COLO668 (cell line): ENCODE results near the gene VEGFB.

Source experiments
- DNase-seq: peaks from one replicate; lab custom pipeline; 2025; ENCODE audit not compliant: unreplicated experiment; lab: John Stamatoyannopoulos, UW

The VEGFB gene

GRCh38 chr11:64210301-64211020 lies 23.9 kb upstream of the VEGFB start:
- no peak for DNase-seq

- no peak for DNase-seq
These were observed 23.1 kb upstream of the VEGFB start for GRCh38 chr11:64211181-64211872.

- DNase-seq = no peak
These were observed 17.5 kb upstream of the VEGFB start for GRCh38 chr11:64216879-64217278.

- peak; percentile 12 for DNase-seq
These were observed 15.6 kb upstream of the VEGFB start for GRCh38 chr11:64218628-64219353.

DNA sequence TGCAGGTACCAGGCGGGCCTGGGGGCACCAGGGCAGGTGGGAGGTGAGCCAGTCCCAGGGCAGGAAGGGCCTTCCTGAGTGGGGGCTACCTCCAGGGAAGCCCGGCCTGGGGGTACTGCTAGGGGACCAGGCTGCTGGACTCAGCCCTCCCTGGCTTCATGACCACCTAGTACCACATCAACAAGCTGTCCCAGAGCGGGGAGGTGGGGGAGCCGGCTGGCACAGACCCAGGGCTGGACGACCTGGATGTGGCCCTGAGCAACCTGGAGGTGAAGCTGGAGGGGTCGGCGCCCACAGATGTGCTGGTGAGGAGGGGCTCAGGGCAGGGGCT lies 15.1 kb upstream of the VEGFB start:
- no peak for DNase-seq

- no peak for DNase-seq
These were observed 14.6 kb upstream of the VEGFB start for GRCh38 chr11:64219755-64220154.

GRCh38 chr11:64220271-64220670 lies 14.1 kb upstream of the VEGFB start:
- DNase-seq = no peak

- DNase-seq = no peak
These were observed 13.6 kb upstream of the VEGFB start for GRCh38 chr11:64220798-64221197.

- no peak for DNase-seq
These were observed 11.8 kb upstream of the VEGFB start for GRCh38 chr11:64222651-64223000.

GRCh38 chr11:64223001-64223651 lies 11.3 kb upstream of the VEGFB start:
- no peak for DNase-seq

DNA sequence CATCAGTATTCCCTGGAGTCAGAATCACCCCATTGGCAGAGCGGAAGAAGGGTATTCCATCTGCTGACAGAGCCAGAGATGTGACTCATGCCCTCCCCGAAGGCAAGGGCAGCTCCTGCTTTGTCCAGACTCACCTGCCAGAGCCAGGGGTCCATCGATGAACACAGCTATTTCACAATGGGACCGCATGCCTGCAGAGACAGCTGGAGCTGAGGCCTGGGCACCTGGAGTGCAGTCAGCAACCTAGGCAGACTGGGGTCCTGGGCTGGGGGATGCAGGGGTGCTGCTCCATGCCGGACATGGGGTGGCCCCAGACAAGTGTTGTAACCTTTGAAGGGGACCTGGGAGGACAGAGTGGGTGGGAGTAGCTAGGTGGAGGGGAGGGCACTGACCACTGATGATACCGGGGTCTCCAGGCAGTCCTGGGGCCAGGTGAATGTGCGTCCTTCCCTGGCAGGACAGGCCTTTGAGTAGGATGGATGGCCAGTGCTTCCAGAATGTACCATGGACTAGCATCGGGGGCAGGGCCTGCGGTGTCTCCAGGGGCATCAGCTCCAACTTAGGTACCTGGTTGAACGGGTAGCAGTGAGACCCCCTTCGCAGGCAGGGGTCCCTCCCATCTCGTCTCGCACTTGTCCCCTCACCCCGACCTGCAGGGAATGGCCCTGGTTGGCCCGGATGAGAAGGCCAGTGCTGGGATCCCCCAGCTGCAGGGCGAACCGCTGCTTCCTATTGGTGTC lies 10.1 kb upstream of the VEGFB start:
- DNase-seq = no peak

- DNase-seq = peak; percentile 33
These were observed 9.3 kb upstream of the VEGFB start for GRCh38 chr11:64224891-64225607.

GRCh38 chr11:64225608-64226506 lies 8.5 kb upstream of the VEGFB start, which contains the start of the genes NUDT22 and TRPT1:
NUDT22 (plus strand) TSS chr11:64226274; CDS start chr11:64226653, 379 bp downstream.
TRPT1 (minus strand) TSS chr11:64226186; CDS start chr11:64225860, 326 bp downstream.
- DNase-seq = peak; percentile 90

DNA sequence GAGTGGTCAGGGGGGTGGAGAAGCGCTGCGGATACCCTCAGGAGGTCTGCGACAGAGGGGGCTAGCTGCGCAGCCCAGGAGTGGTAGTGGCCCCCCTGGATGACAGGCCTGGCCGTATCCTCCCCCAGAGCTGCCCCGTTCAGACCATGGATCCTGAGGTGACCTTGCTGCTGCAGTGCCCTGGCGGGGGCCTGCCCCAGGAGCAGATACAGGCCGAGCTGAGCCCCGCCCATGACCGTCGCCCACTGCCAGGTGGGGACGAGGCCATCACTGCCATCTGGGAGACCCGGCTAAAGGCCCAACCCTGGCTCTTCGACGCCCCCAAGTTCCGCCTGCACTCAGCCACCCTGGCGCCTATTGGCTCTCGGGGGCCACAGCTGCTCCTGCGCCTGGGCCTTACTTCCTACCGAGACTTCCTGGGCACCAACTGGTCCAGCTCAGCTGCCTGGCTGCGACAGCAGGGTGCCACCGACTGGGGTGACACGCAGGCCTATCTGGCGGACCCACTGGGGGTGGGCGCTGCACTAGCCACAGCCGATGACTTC lies 7.8 kb upstream of the VEGFB start:
- DNase-seq = peak; percentile 79

GRCh38 chr11:64227405-64227956 lies 6.9 kb upstream of the VEGFB start:
- DNase-seq = no peak

GRCh38 chr11:64229090-64229743 lies 5.2 kb upstream of the VEGFB start:
- DNase-seq = no peak

DNA sequence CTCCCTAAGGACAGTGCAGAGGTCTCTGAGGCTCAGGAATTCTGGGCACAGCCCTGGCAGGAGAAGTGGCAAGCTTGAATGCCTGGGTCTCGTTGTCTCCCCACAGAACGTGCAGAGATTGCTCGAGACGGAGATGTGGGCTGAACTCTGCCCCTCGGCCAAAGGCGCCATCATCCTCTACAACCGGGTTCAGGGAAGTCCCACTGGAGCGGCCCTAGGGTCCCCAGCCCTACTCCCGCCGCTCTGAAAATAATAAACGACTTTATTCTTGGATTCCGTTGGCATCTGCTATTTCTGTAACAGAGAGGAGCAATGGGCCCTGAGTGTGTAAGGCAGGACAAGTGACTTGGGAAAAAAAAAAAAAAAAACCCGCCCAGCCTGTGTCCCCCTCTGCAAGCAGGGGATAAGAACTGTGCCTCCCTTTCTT lies 4.6 kb upstream of the VEGFB start:
- DNase-seq = no peak
